B cell (primary cell): Measurements from ENCODE around the gene ZMYND19. TPM values are rescaled to one million over a fixed set of nuclear protein-coding genes. Genes with fewer than 3 reads are reported as not detected.

Source experiments
- ATAC-seq: fragments of 200-7000 bp; cut with Tn5 transposase; one replicate; pipeline ENCODE4 v1.10.0; 2021; ENCODE audit warnings: low read depth, mild to moderate bottlenecking, moderate number of reproducible peaks, moderate library complexity
- CTCF ChIA-PET: fragments of 350-600 bp; sonication (Branson Sonifier 250); formaldehyde crosslinking; loops from one replicate; lab custom pipeline; 2021; ENCODE audit warnings: antibody characterized with exemption, inconsistent platforms; lab: Charles Lee
- POLR2A ChIA-PET: fragments of 350-600 bp; sonication (Branson Sonifier 250); formaldehyde crosslinking; loops from one replicate; lab custom pipeline; 2021; ENCODE audit warnings: antibody characterized with exemption; lab: Charles Lee
- DNase-seq: peaks from one replicate; pipeline ENCODE4 v3.0.0; 2013
- H2AFZ ChIP-seq: 2 replicates; pipeline ENCODE4 v1.6.1; 2012; ENCODE audit warnings: mild to moderate bottlenecking, low read depth, low read length; ENCODE audit not compliant: insufficient read depth, poor library complexity, severe bottlenecking
- H3K27ac ChIP-seq, 2 donors: 1 replicate in 1 of 2; 2 replicates in 1 of 2; pipeline ENCODE4 v1.5.1; 2012 to 2013; ENCODE audit warnings: low read length in 2 of 2, mild to moderate bottlenecking in 2 of 2, moderate library complexity in 1 of 2
- H3K27me3 ChIP-seq, 4 experiments: fragments of 200-600 bp in 1 of 4; sonication (generic) in 1 of 4; replicated peaks in 1 of 4; 1 replicate in 2 of 4; 2 replicates in 2 of 4; pipeline versions ENCODE4 v1.6.1 to v1.7.0; 2013 to 2016; ENCODE audit warnings: low read length in 3 of 4, mild to moderate bottlenecking in 2 of 4, mixed read lengths in 1 of 4, moderate library complexity in 1 of 4; ENCODE audit not compliant: insufficient read depth in 4 of 4, control insufficient read depth in 3 of 4; ENCODE audit errors: control extremely low read depth in 1 of 4
- H3K36me3 ChIP-seq, 2 experiments: replicated peaks in 1 of 2; 1 replicate in 1 of 2; 2 replicates in 1 of 2; pipeline versions ENCODE4 v1.6.1 to v1.7.1; 2013; ENCODE audit warnings: low read length in 1 of 2; ENCODE audit not compliant: insufficient read depth in 2 of 2, control insufficient read depth in 1 of 2; ENCODE audit errors: control extremely low read depth in 1 of 2, extremely low read depth in 1 of 2
- H3K4me1 ChIP-seq, 2 donors: fragments of 200-600 bp in 1 of 2; sonication (generic) in 1 of 2; 1 replicate in 1 of 2; 2 replicates in 1 of 2; pipeline versions ENCODE4 v1.5.1 to v1.6.1; 2013 to 2017; ENCODE audit warnings: low read length in 2 of 2; ENCODE audit not compliant: control insufficient read depth in 2 of 2, insufficient read depth in 2 of 2
- H3K4me2 ChIP-seq: replicated peaks from 2 replicates; pipeline ENCODE3; 2012; ENCODE audit warnings: mild to moderate bottlenecking, low read depth, low read length; ENCODE audit not compliant: poor library complexity, severe bottlenecking
- H3K4me3 ChIP-seq, 5 experiments: fragments of 200-600 bp in 1 of 5; sonication (generic) in 1 of 5; 1 replicate in 3 of 5; 2 replicates in 2 of 5; pipeline versions ENCODE4 v1.5.1 to v1.7.0; 2011 to 2016; ENCODE audit warnings: low read length in 4 of 5, mild to moderate bottlenecking in 4 of 5, low read depth in 2 of 5, control low read depth in 1 of 5, moderate library complexity in 1 of 5; ENCODE audit not compliant: insufficient read depth in 1 of 5; ENCODE audit errors: control extremely low read depth in 1 of 5, extremely low read depth in 1 of 5
- H3K79me2 ChIP-seq: fragments of 200-600 bp; sonication (generic); one replicate; pipeline ENCODE4 v1.6.0; 2016; ENCODE audit warnings: low read length; ENCODE audit not compliant: control insufficient read depth, insufficient read depth
- H3K9ac ChIP-seq: fragments of 200-600 bp; sonication (generic); 2 replicates; pipeline ENCODE4 v1.6.1; 2017; ENCODE audit warnings: mild to moderate bottlenecking, low read length, moderate library complexity
- H3K9me3 ChIP-seq, 3 donors: one replicate each; pipeline versions ENCODE4 v1.6.1 to v1.7.1; 2013; ENCODE audit warnings: low read length in 2 of 3; ENCODE audit not compliant: control insufficient read depth in 2 of 3, insufficient read depth in 1 of 3; ENCODE audit errors: control extremely low read depth in 1 of 3
- H4K20me1 ChIP-seq: 2 replicates; pipeline ENCODE4 v1.6.0; 2012; ENCODE audit warnings: mild to moderate bottlenecking, low read length; ENCODE audit not compliant: insufficient read depth, control insufficient read depth, poor library complexity, severe bottlenecking
- H3K27ac Mint-ChIP-seq: one replicate; pipeline ENCODE4 v1.8.0; 2021; ENCODE audit warnings: mixed read lengths
- H3K27me3 Mint-ChIP-seq: one replicate; pipeline ENCODE4 v1.8.0; 2021; ENCODE audit warnings: mixed read lengths
- H3K4me1 Mint-ChIP-seq: one replicate; pipeline ENCODE4 v1.8.0; 2021; ENCODE audit warnings: mixed read lengths
- H3K4me3 Mint-ChIP-seq: one replicate; pipeline ENCODE4 v1.8.0; 2021; ENCODE audit warnings: mixed read lengths
- H3K9me3 Mint-ChIP-seq: one replicate; pipeline ENCODE4 v1.8.0; 2022; ENCODE audit warnings: mixed read lengths; ENCODE audit not compliant: insufficient read depth
- EZH2 ChIP-seq: IDR thresholded peaks from 2 replicates; pipeline ENCODE4 v1.6.1; 2012; ENCODE audit warnings: borderline replicate concordance, low read depth, mild to moderate bottlenecking, moderate library complexity, low read length; ENCODE audit not compliant: insufficient read depth, poor library complexity, severe bottlenecking
- WGBS: methylation state at CpG from one replicate; pipeline ENCODE4 v1.1.5; 2013; ENCODE audit warnings: missing lambda C conversion rate; ENCODE audit not compliant: insufficient coverage; 5-methylcytosine and 5-hydroxymethylcytosine counted together
- intact Hi-C: fragments of 100-400 bp; cut with micrococcal nuclease; formaldehyde crosslinking; loops from one replicate; pipeline ENCODE4 v1.10.0; 2022
- polyA plus RNA-seq: library from polyadenylated mRNA; depleted of rRNA; stranded (reverse); fragments of >200 nt; gene quantifications from 2 replicates; pipeline ENCODE4 v1.2.3, GENCODE V29; 2012
- total RNA-seq, 2 donors: library from RNA; stranded (reverse); fragments of 120-200 nt in 1 of 2; gene quantifications; 1 replicate in 1 of 2; 2 replicates in 1 of 2; pipeline versions ENCODE4 v1.2.3 to v1.2.4, GENCODE V29; 2013 to 2022
- TF ChIP-seq, protein P1 (sequence below): fragments of 200-600 bp; IDR thresholded peaks from one replicate; pipeline ENCODE4 v1.8.0; 2022; ENCODE audit warnings: antibody characterized with exemption, mild to moderate bottlenecking

The ZMYND19 gene
- total and polyA plus RNA-seq, 2 donors (not counting 1 experiment from before 2014, with no cell fraction given), result 22.0 to 24.1 TPM

DNA sequence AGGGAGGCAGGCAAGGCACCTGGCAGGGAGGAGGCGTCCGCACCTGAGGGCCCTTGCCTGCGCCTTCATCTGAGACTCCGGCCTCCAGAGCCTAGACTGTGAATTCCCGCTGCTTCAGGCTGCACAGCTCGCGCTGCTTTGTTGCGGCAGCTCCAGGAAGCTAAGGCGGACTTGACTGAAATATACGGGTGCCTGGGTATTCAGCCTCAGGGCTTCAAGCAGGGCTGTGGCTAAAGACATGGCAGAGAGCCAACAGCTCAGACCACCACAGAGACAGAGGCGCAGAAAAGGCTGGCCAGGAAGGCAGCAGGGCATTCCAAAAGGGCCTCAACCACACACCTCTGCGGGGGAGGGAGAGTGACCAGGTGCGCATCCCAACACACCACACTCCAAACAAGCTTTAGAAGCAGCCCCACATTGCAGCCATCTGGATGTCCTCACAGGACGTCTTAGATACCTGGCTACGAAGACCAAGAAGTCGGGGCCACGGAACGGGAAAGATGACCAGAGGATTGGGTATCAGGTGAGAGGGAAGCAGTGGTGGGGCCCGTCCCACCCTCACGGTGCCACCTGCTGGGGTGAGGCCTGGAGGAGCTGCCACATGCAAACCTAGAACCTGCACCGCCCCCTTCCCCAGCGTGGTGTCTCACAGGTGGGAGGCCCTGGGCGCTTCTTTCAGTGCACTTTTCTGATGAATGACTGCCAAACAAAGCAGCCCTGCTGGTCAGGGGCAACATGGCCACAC is 9.9 kb downstream of the ZMYND19 start:
- Mint-ChIP-seq H3K27me3 (no peaks in the 10 kb centered on the region), H3K9me3 (no peaks in the 10 kb centered on the region), H3K4me3 (no peak overlapping the region), H3K27ac (no peak overlapping the region), H3K4me1 (peaks cover 21% of the 10 kb centered on the region)
- peaks cover 22% of the 10 kb centered on the region for H4K20me1 ChIP-seq
- no peaks in the 10 kb centered on the region for H3K27me3 ChIP-seq
- no peaks in the 10 kb centered on the region for H3K9me3 ChIP-seq
- TF ChIP-seq, protein P1, sequence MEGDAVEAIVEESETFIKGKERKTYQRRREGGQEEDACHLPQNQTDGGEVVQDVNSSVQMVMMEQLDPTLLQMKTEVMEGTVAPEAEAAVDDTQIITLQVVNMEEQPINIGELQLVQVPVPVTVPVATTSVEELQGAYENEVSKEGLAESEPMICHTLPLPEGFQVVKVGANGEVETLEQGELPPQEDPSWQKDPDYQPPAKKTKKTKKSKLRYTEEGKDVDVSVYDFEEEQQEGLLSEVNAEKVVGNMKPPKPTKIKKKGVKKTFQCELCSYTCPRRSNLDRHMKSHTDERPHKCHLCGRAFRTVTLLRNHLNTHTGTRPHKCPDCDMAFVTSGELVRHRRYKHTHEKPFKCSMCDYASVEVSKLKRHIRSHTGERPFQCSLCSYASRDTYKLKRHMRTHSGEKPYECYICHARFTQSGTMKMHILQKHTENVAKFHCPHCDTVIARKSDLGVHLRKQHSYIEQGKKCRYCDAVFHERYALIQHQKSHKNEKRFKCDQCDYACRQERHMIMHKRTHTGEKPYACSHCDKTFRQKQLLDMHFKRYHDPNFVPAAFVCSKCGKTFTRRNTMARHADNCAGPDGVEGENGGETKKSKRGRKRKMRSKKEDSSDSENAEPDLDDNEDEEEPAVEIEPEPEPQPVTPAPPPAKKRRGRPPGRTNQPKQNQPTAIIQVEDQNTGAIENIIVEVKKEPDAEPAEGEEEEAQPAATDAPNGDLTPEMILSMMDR, result no peak
- no peak for TF ChIP-seq EZH2
- intact Hi-C loops, result no loop called here
- no peak overlapping the region for H3K4me2 ChIP-seq
- H2AFZ ChIP-seq, result no peak overlapping the region
- H3K9ac ChIP-seq, result no peak overlapping the region
- WGBS, result 94% methylated on average over 21 of the region's 23 CpGs
- peak; percentile 12 for DNase-seq
- peaks cover 18 to 27% of the 10 kb centered on the region in 2 donors for H3K4me1 ChIP-seq
- no peak overlapping the region for H3K27ac ChIP-seq
- ChIA-PET CTCF (interaction anchor here (1.2 to 3.1 kb wide), 4 partner anchors 8 to 546 kb away, joined by 3 to 13 read pairs (median 3); no protein-coding TSS in a partner anchor), POLR2A (no interaction called here)
- H3K36me3 ChIP-seq, result peaks cover 0 to 25% of the 10 kb centered on the region in 2 experiments
- no peak overlapping the region for H3K4me3 ChIP-seq
- no peak for ATAC-seq
- H3K79me2 ChIP-seq, result peaks cover 36% of the 10 kb centered on the region

DNA sequence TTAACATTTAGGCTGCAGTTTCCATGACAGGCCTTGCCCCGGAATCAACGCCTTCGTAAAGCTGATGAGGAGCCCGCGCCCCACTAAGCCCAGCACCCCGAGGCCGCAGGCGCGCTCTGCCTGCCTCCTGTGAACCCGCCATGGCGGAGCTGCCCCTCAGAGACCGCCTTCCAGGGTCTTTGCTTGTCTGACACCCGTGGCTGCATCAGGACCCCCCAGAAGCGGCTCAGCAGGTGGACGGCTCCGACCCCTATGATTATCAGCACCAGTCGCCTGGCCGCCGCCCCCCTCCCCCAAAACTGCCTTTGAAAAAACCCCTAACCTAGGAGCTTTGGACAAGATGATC is 11.1 kb downstream of the ZMYND19 start:
- H3K4me3 ChIP-seq, result peak overlapping the region in 4 of 5 experiments; percentile 28 to 92 (median 90)
- TF ChIP-seq EZH2, result no peak
- TF ChIP-seq, protein P1, result no peak
- peaks cover under 1 to 29% of the 10 kb centered on the region in 2 experiments for H3K36me3 ChIP-seq
- no peaks in the 10 kb centered on the region for H3K9me3 ChIP-seq
- no peak overlapping the region for H3K27ac ChIP-seq
- ChIA-PET CTCF (interaction anchor here (0.7 to 3.1 kb wide), 11 partner anchors 9 to 544 kb away, joined by 3 to 13 read pairs (median 3); partner anchors contain the start of gene EHMT1), POLR2A (interaction anchor here (0.6 to 1.1 kb wide), 3 partner anchors 11 to 136 kb away, joined by 3 to 7 read pairs (median 4); partner anchors contain the start of gene ZMYND19)
- Mint-ChIP-seq H3K4me1 (peaks cover 26% of the 10 kb centered on the region), H3K4me3 (peak overlapping the region; percentile 80), H3K27me3 (no peaks in the 10 kb centered on the region), H3K9me3 (no peaks in the 10 kb centered on the region), H3K27ac (peak overlapping the region; percentile 26)
- WGBS, result 68% methylated on average over 19 of the region's 19 CpGs
- no peak for ATAC-seq
- peaks cover 41% of the 10 kb centered on the region for H3K79me2 ChIP-seq
- DNase-seq, result no peak
- intact Hi-C loops, result loop anchor here (1.0 kb wide), 1 partner anchor 28 kb away; the partner anchor contains the start of gene MRPL41
- peak overlapping the region; percentile 94 for H3K9ac ChIP-seq
- H3K27me3 ChIP-seq, result no peaks in the 10 kb centered on the region
- H2AFZ ChIP-seq, result peak overlapping the region; percentile 82
- peaks cover 33% of the 10 kb centered on the region for H4K20me1 ChIP-seq
- H3K4me1 ChIP-seq, result peaks cover 18 to 30% of the 10 kb centered on the region in 2 donors
- peak overlapping the region; percentile 97 for H3K4me2 ChIP-seq
